WTC11 (cell line): ENCODE data around the gene MEF2B. TPM values are rescaled to one million over a fixed set of nuclear protein-coding genes. Genes with fewer than 3 reads are reported as not detected.

Experiments used
- ATAC-seq: fragments of 200-7000 bp; cut with Tn5 transposase; 2 replicates; pipeline ENCODE4 v1.10.0; 2021; ENCODE audit warnings: mild to moderate bottlenecking, moderate library complexity
- CTCF ChIA-PET: fragments of 300-600 bp; sonication (Branson Sonifier 250); formaldehyde crosslinking; loops from one replicate; lab custom pipeline; 2021; ENCODE audit warnings: antibody characterized with exemption; lab: Charles Lee
- POLR2A ChIA-PET: fragments of 350-600 bp; sonication (Branson Sonifier 250); formaldehyde crosslinking; loops from one replicate; lab custom pipeline; 2021; ENCODE audit warnings: antibody characterized with exemption; lab: Charles Lee
- DNase-seq: peaks from one replicate; pipeline ENCODE4 v3.0.0; 2021; ENCODE audit warnings: low spot score
- H3K27ac Mint-ChIP-seq: 2 replicates; pipeline ENCODE4 v1.8.0; 2021; ENCODE audit warnings: mixed read lengths
- H3K27me3 Mint-ChIP-seq: 2 replicates; pipeline ENCODE4 v1.8.0; 2021; ENCODE audit warnings: low read depth, mild to moderate bottlenecking, moderate library complexity, mixed read lengths
- H3K36me3 Mint-ChIP-seq: 2 replicates; pipeline ENCODE4 v1.8.0; 2021; ENCODE audit warnings: mixed read lengths
- H3K4me1 Mint-ChIP-seq: 2 replicates; pipeline ENCODE4 v1.8.0; 2022; ENCODE audit warnings: mixed read lengths
- H3K4me3 Mint-ChIP-seq: 2 replicates; pipeline ENCODE4 v1.8.0; 2021; ENCODE audit warnings: mild to moderate bottlenecking, moderate library complexity, mixed read lengths
- H3K9me3 Mint-ChIP-seq: 2 replicates; pipeline ENCODE4 v1.8.0; 2021; ENCODE audit warnings: mixed read lengths
- CBFB ChIP-seq: sonication (generic); formaldehyde crosslinking; IDR thresholded peaks from 2 replicates; pipeline ENCODE4 v1.8.1; 2022; ENCODE audit warnings: mild to moderate bottlenecking, low read depth, missing genetic modification reagents
- CREB1 ChIP-seq: sonication (generic); formaldehyde crosslinking; IDR thresholded peaks from 2 replicates; pipeline ENCODE4 v1.8.0; 2023; ENCODE audit warnings: mild to moderate bottlenecking, missing genetic modification reagents
- ELF4 ChIP-seq: sonication (generic); formaldehyde crosslinking; IDR thresholded peaks from 2 replicates; pipeline ENCODE4 v1.8.1; 2022; ENCODE audit warnings: low read depth, mild to moderate bottlenecking, moderate library complexity, missing genetic modification reagents
- ETV6 ChIP-seq: sonication (generic); formaldehyde crosslinking; IDR thresholded peaks from 2 replicates; pipeline ENCODE4 v1.8.1; 2022; ENCODE audit warnings: mild to moderate bottlenecking, missing genetic modification reagents
- FOXK1 ChIP-seq: sonication (generic); formaldehyde crosslinking; IDR thresholded peaks from 2 replicates; pipeline ENCODE4 v1.8.0; 2022; ENCODE audit warnings: mild to moderate bottlenecking, moderate library complexity, missing genetic modification reagents
- FOXP1 ChIP-seq: sonication (generic); formaldehyde crosslinking; IDR thresholded peaks from 2 replicates; pipeline ENCODE4 v1.8.0; 2022; ENCODE audit warnings: missing genetic modification reagents, mild to moderate bottlenecking, moderate library complexity, borderline replicate concordance
- GABPB1 ChIP-seq: sonication (generic); formaldehyde crosslinking; IDR thresholded peaks from 2 replicates; pipeline ENCODE4 v1.8.1; 2023; ENCODE audit warnings: mild to moderate bottlenecking, missing genetic modification reagents
- HMGA2 ChIP-seq: fragments of 250-450 bp; sonication (Bioruptor Pico); IDR thresholded peaks from 2 replicates; pipeline ENCODE4 v1.4.0; 2021; ENCODE audit warnings: mild to moderate bottlenecking, moderate library complexity
- JUN ChIP-seq: sonication (generic); formaldehyde crosslinking; IDR thresholded peaks from 2 replicates; pipeline ENCODE4 v1.8.0; 2023; ENCODE audit warnings: mild to moderate bottlenecking, missing genetic modification reagents
- NFYB ChIP-seq: sonication (generic); formaldehyde crosslinking; conservative IDR thresholded peaks from 2 replicates; pipeline ENCODE4 v1.8.0; 2022; ENCODE audit warnings: low read depth, missing genetic modification reagents
- NR2C2 ChIP-seq: sonication (generic); formaldehyde crosslinking; IDR thresholded peaks from 2 replicates; pipeline ENCODE4 v1.8.0; 2022; ENCODE audit warnings: mild to moderate bottlenecking, missing genetic modification reagents
- PRRX2 ChIP-seq: fragments of 250-450 bp; sonication (Bioruptor Pico); IDR thresholded peaks from 2 replicates; pipeline ENCODE4 v1.8.0; 2021; ENCODE audit warnings: mild to moderate bottlenecking
- RELA ChIP-seq: sonication (generic); formaldehyde crosslinking; IDR thresholded peaks from 2 replicates; pipeline ENCODE4 v1.8.1; 2022; ENCODE audit warnings: missing genetic modification reagents, mild to moderate bottlenecking, borderline replicate concordance
- SMAD4 ChIP-seq: sonication (generic); formaldehyde crosslinking; IDR thresholded peaks from 2 replicates; pipeline ENCODE4 v1.8.0; 2022; ENCODE audit warnings: mild to moderate bottlenecking, missing genetic modification reagents
- SP1 ChIP-seq: sonication (generic); formaldehyde crosslinking; conservative IDR thresholded peaks from 2 replicates; pipeline ENCODE4 v1.8.1; 2022; ENCODE audit warnings: missing genetic modification reagents
- TCF7 ChIP-seq: sonication (generic); formaldehyde crosslinking; IDR thresholded peaks from 2 replicates; pipeline ENCODE4 v1.8.0; 2022; ENCODE audit warnings: mild to moderate bottlenecking, low read depth, missing genetic modification reagents, moderate library complexity
- ZNF219 ChIP-seq: sonication (generic); formaldehyde crosslinking; IDR thresholded peaks from 2 replicates; pipeline ENCODE4 v1.8.0; 2023; ENCODE audit warnings: missing genetic modification reagents, mild to moderate bottlenecking, borderline replicate concordance
- ZNF263 ChIP-seq: sonication (generic); formaldehyde crosslinking; IDR thresholded peaks from 2 replicates; pipeline ENCODE4 v1.8.1; 2022; ENCODE audit warnings: low read depth, mild to moderate bottlenecking, moderate library complexity, missing genetic modification reagents
- ZNF317 ChIP-seq: sonication (generic); formaldehyde crosslinking; IDR thresholded peaks from 2 replicates; pipeline ENCODE4 v1.8.1; 2023; ENCODE audit warnings: low read depth, mild to moderate bottlenecking, moderate library complexity, missing genetic modification reagents, borderline replicate concordance
- ZNF396 ChIP-seq: fragments of 250-450 bp; sonication (Bioruptor Pico); IDR thresholded peaks from 2 replicates; pipeline ENCODE4 v1.8.0; 2021; ENCODE audit warnings: mild to moderate bottlenecking, moderate library complexity, borderline replicate concordance
- total RNA-seq: library from RNA; stranded (reverse); gene quantifications from 3 replicates; pipeline ENCODE4 v1.2.3, GENCODE V29; 2021
- TF ChIP-seq, protein P1 (sequence below): sonication (generic); formaldehyde crosslinking; IDR thresholded peaks from 2 replicates; pipeline ENCODE4 v1.8.1; 2023; ENCODE audit warnings: mild to moderate bottlenecking, moderate library complexity, missing genetic modification reagents
- TF ChIP-seq, protein P2 (sequence below): fragments of 250-450 bp; sonication (Bioruptor Pico); IDR thresholded peaks from 2 replicates; pipeline ENCODE4 v2.1.2; 2022; ENCODE audit warnings: mild to moderate bottlenecking, moderate library complexity
- TF ChIP-seq, protein P3 (sequence below): fragments of 250-450 bp; sonication (Bioruptor Pico); IDR thresholded peaks from 2 replicates; pipeline ENCODE4 v1.9.0; 2021; ENCODE audit warnings: mild to moderate bottlenecking
- TF ChIP-seq, protein P4 (sequence below): sonication (generic); formaldehyde crosslinking; IDR thresholded peaks from 2 replicates; pipeline ENCODE4 v1.8.1; 2023; ENCODE audit warnings: mild to moderate bottlenecking, missing genetic modification reagents
- TF ChIP-seq, protein P5 (sequence below): fragments of 250-450 bp; sonication (Bioruptor Pico); IDR thresholded peaks from 2 replicates; pipeline ENCODE4 v1.9.0; 2021; ENCODE audit warnings: mild to moderate bottlenecking, borderline replicate concordance

MEF2B gene
- total RNA-seq, 1 experiment from 2014 or later, result 1.7 TPM

DNA sequence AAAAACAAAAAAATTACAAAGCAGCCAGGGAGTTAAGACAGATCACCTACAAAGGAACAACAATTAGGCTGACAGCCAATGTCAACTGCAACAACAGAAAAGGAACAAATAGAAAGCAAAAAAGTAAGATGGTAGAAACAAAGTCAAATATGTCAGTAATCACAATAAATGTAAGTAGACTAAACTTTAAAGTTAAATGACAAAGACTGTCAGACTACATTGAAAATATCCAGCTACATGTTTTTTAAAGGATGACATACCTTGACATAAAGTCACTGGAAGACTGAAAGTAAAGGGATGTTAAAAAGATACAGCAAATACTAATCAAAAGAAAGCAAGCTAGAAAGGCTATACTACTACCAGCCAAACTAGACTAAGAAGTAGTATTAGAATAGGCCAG is 46.7 kb downstream of the MEF2B start:
- H3K36me3 Mint-ChIP-seq, result peaks cover 38% of the 10 kb centered on the region
- H3K9me3 Mint-ChIP-seq, result peaks cover 14% of the 10 kb centered on the region
- no peaks in the 10 kb centered on the region for H3K4me1 Mint-ChIP-seq
- CTCF ChIA-PET, result interaction anchor here (1.4 kb wide), 1 partner anchor 12 kb away, joined by 4 read pairs; no protein-coding TSS in a partner anchor
- H3K27ac Mint-ChIP-seq, result no peak overlapping the region
- no peak overlapping the region for H3K4me3 Mint-ChIP-seq
- DNase-seq (no peak), ATAC-seq (no peak)
- POLR2A ChIA-PET, result no interaction called here
- TF ChIP-seq HMGA2 (CRISPR knock-in tag), result no peak
- TF ChIP-seq ZNF317, result no peak
- no peak for TF ChIP-seq RELA (CRISPR knock-in tag)
- TF ChIP-seq, protein P1, sequence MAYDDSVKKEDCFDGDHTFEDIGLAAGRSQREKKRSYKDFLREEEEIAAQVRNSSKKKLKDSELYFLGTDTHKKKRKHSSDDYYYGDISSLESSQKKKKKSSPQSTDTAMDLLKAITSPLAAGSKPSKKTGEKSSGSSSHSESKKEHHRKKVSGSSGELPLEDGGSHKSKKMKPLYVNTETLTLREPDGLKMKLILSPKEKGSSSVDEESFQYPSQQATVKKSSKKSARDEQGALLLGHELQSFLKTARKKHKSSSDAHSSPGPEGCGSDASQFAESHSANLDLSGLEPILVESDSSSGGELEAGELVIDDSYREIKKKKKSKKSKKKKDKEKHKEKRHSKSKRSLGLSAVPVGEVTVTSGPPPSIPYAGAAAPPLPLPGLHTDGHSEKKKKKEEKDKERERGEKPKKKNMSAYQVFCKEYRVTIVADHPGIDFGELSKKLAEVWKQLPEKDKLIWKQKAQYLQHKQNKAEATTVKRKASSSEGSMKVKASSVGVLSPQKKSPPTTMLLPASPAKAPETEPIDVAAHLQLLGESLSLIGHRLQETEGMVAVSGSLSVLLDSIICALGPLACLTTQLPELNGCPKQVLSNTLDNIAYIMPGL (CRISPR knock-in tag), result no peak
- TF ChIP-seq ZNF263 (CRISPR knock-in tag), result no peak
- TF ChIP-seq, protein P2, sequence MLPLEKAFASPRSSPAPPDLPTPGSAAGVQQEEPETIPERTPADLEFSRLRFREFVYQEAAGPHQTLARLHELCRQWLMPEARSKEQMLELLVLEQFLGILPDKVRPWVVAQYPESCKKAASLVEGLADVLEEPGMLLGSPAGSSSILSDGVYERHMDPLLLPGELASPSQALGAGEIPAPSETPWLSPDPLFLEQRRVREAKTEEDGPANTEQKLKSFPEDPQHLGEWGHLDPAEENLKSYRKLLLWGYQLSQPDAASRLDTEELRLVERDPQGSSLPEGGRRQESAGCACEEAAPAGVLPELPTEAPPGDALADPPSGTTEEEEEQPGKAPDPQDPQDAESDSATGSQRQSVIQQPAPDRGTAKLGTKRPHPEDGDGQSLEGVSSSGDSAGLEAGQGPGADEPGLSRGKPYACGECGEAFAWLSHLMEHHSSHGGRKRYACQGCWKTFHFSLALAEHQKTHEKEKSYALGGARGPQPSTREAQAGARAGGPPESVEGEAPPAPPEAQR (CRISPR knock-in tag), result no peak
- TF ChIP-seq, protein P3, sequence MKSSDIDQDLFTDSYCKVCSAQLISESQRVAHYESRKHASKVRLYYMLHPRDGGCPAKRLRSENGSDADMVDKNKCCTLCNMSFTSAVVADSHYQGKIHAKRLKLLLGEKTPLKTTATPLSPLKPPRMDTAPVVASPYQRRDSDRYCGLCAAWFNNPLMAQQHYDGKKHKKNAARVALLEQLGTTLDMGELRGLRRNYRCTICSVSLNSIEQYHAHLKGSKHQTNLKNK (CRISPR knock-in tag), result no peak
- TF ChIP-seq CREB1 (CRISPR knock-in tag), result no peak
- no peak for TF ChIP-seq FOXK1
- TF ChIP-seq, protein P4, sequence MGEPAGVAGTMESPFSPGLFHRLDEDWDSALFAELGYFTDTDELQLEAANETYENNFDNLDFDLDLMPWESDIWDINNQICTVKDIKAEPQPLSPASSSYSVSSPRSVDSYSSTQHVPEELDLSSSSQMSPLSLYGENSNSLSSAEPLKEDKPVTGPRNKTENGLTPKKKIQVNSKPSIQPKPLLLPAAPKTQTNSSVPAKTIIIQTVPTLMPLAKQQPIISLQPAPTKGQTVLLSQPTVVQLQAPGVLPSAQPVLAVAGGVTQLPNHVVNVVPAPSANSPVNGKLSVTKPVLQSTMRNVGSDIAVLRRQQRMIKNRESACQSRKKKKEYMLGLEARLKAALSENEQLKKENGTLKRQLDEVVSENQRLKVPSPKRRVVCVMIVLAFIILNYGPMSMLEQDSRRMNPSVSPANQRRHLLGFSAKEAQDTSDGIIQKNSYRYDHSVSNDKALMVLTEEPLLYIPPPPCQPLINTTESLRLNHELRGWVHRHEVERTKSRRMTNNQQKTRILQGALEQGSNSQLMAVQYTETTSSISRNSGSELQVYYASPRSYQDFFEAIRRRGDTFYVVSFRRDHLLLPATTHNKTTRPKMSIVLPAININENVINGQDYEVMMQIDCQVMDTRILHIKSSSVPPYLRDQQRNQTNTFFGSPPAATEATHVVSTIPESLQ (CRISPR knock-in tag), result no peak
- TF ChIP-seq ZNF219 (CRISPR knock-in tag), result no peak
- TF ChIP-seq NFYB (CRISPR knock-in tag), result no peak
- TF ChIP-seq FOXP1 (CRISPR knock-in tag), result no peak
- no peak for TF ChIP-seq PRRX2 (CRISPR knock-in tag)
- H3K27me3 Mint-ChIP-seq, result no peaks in the 10 kb centered on the region

DNA sequence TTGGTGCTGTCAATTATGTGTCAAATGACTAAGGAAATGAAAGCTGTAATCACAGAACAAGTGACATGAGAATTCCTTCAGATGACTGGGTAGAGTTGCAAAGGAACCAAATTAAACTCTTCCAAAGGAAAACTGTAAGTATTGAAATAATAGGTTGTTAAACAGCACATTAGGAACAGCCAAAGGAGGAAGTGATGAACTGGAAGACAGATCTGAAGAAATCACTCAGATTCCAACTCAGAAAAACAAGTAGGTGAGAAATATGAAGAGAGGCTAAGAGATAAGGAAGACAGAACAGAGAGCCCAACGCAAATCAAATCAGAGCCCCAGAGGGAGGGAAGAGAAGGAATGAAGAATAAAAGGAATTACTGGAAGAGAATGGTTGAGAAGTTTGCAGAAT is 47.2 kb downstream of the MEF2B start:
- Mint-ChIP-seq H3K4me3 (no peak overlapping the region), H3K27me3 (no peaks in the 10 kb centered on the region), H3K27ac (no peak overlapping the region), H3K4me1 (no peaks in the 10 kb centered on the region), H3K36me3 (peaks cover 37% of the 10 kb centered on the region), H3K9me3 (peaks cover 14% of the 10 kb centered on the region)
- ChIA-PET CTCF (interaction anchor here (0.7 to 2.5 kb wide), 4 partner anchors 12 to 102 kb away, joined by 3 to 6 read pairs (median 4); no protein-coding TSS in a partner anchor), POLR2A (interaction anchor here (0.6 kb wide), 1 partner anchor 412 kb away, joined by 4 read pairs; no protein-coding TSS in a partner anchor)
- TF ChIP-seq ZNF317 (no peak), GABPB1 (CRISPR knock-in tag) (no peak), SP1 (CRISPR knock-in tag) (no peak), NR2C2 (CRISPR knock-in tag) (no peak), CBFB (CRISPR knock-in tag) (no peak), TCF7 (CRISPR knock-in tag) (no peak), ZNF396 (CRISPR knock-in tag) (no peak), ETV6 (CRISPR knock-in tag) (no peak), ELF4 (CRISPR knock-in tag) (no peak), JUN (CRISPR knock-in tag) (no peak), RELA (CRISPR knock-in tag) (no peak), HMGA2 (CRISPR knock-in tag) (no peak), SMAD4 (CRISPR knock-in tag) (no peak)
- TF ChIP-seq, protein P3 (CRISPR knock-in tag), result no peak
- TF ChIP-seq, protein P5, sequence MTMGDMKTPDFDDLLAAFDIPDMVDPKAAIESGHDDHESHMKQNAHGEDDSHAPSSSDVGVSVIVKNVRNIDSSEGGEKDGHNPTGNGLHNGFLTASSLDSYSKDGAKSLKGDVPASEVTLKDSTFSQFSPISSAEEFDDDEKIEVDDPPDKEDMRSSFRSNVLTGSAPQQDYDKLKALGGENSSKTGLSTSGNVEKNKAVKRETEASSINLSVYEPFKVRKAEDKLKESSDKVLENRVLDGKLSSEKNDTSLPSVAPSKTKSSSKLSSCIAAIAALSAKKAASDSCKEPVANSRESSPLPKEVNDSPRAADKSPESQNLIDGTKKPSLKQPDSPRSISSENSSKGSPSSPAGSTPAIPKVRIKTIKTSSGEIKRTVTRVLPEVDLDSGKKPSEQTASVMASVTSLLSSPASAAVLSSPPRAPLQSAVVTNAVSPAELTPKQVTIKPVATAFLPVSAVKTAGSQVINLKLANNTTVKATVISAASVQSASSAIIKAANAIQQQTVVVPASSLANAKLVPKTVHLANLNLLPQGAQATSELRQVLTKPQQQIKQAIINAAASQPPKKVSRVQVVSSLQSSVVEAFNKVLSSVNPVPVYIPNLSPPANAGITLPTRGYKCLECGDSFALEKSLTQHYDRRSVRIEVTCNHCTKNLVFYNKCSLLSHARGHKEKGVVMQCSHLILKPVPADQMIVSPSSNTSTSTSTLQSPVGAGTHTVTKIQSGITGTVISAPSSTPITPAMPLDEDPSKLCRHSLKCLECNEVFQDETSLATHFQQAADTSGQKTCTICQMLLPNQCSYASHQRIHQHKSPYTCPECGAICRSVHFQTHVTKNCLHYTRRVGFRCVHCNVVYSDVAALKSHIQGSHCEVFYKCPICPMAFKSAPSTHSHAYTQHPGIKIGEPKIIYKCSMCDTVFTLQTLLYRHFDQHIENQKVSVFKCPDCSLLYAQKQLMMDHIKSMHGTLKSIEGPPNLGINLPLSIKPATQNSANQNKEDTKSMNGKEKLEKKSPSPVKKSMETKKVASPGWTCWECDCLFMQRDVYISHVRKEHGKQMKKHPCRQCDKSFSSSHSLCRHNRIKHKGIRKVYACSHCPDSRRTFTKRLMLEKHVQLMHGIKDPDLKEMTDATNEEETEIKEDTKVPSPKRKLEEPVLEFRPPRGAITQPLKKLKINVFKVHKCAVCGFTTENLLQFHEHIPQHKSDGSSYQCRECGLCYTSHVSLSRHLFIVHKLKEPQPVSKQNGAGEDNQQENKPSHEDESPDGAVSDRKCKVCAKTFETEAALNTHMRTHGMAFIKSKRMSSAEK (CRISPR knock-in tag), result no peak
- ATAC-seq (no peak), DNase-seq (no peak)
